BE2C (cell line): ENCODE measurements around the gene ZRANB3.
"Not testable (repeated sequence)": the region's sequence is repeated elsewhere in the genome, so short reads cannot be mapped to it uniquely, and the experiment has no call there.

ENCODE experiments used
- DNase-seq: peaks from one replicate; pipeline ENCODE4 v3.0.0-alpha.2; 2020
- H3K27me3 ChIP-seq: fragments of 250-450 bp; sonication (Bioruptor Pico); 2 replicates; pipeline ENCODE4 v1.5.1; 2020; ENCODE audit warnings: mild to moderate bottlenecking
- H3K36me3 ChIP-seq: fragments of 250-450 bp; sonication (Bioruptor Pico); 2 replicates; pipeline ENCODE4 v1.5.1; 2020; ENCODE audit warnings: mild to moderate bottlenecking
- H3K4me1 ChIP-seq: fragments of 250-450 bp; sonication (Bioruptor Pico); 2 replicates; pipeline ENCODE4 v1.5.1; 2020
- H3K4me3 ChIP-seq: 2 replicates; pipeline ENCODE4 v1.5.1; 2011; ENCODE audit warnings: low read depth, low read length
- H3K9me3 ChIP-seq: fragments of 250-450 bp; sonication (Bioruptor Pico); 2 replicates; pipeline ENCODE4 v1.5.1; 2020
- CTCF ChIP-seq: IDR thresholded peaks from 2 replicates; pipeline ENCODE4 v1.5.1; 2012; ENCODE audit warnings: mild to moderate bottlenecking, low read depth, low read length

ZRANB3 gene

GRCh38 chr2:135555311-135555710, 24.3 kb upstream of the ZRANB3 start:
- no peak overlapping the region for H3K4me3 ChIP-seq
- H3K4me1 ChIP-seq: no peaks in the 10 kb centered on the region
- no peaks in the 10 kb centered on the region for H3K36me3 ChIP-seq
- H3K9me3 ChIP-seq: no peaks in the 10 kb centered on the region
- no peak for TF ChIP-seq CTCF
- no peak for DNase-seq
- H3K27me3 ChIP-seq: no peaks in the 10 kb centered on the region

- Histone ChIP-seq H3K9me3 (no peaks in the 10 kb centered on the region), H3K36me3 (no peaks in the 10 kb centered on the region), H3K4me1 (no peaks in the 10 kb centered on the region), H3K27me3 (no peaks in the 10 kb centered on the region), H3K4me3 (no peak overlapping the region)
- TF ChIP-seq CTCF: no peak
- no peak for DNase-seq
Observed at GRCh38 chr2:135552887-135553286, 21.9 kb upstream of the ZRANB3 start.

GRCh38 chr2:135551356-135551755, 20.3 kb upstream of the ZRANB3 start:
- TF ChIP-seq CTCF: no peak
- Histone ChIP-seq H3K4me1 (no peaks in the 10 kb centered on the region), H3K36me3 (no peaks in the 10 kb centered on the region), H3K9me3 (no peaks in the 10 kb centered on the region), H3K4me3 (no peak overlapping the region), H3K27me3 (no peaks in the 10 kb centered on the region)
- no peak for DNase-seq

- no peaks in the 10 kb centered on the region for H3K9me3 ChIP-seq
- no peaks in the 10 kb centered on the region for H3K27me3 ChIP-seq
- no peaks in the 10 kb centered on the region for H3K36me3 ChIP-seq
- no peak overlapping the region for H3K4me3 ChIP-seq
- no peak for TF ChIP-seq CTCF
- DNase-seq: no peak
- no peaks in the 10 kb centered on the region for H3K4me1 ChIP-seq
Observed at GRCh38 chr2:135547311-135547710, 16.3 kb upstream of the ZRANB3 start.

- TF ChIP-seq CTCF: no peak
- no peaks in the 10 kb centered on the region for H3K36me3 ChIP-seq
- no peaks in the 10 kb centered on the region for H3K4me1 ChIP-seq
- no peak overlapping the region for H3K4me3 ChIP-seq
- no peak for DNase-seq
- H3K9me3 ChIP-seq: no peaks in the 10 kb centered on the region
- H3K27me3 ChIP-seq: no peaks in the 10 kb centered on the region
Observed at GRCh38 chr2:135546436-135546835, 15.4 kb upstream of the ZRANB3 start.

DNA sequence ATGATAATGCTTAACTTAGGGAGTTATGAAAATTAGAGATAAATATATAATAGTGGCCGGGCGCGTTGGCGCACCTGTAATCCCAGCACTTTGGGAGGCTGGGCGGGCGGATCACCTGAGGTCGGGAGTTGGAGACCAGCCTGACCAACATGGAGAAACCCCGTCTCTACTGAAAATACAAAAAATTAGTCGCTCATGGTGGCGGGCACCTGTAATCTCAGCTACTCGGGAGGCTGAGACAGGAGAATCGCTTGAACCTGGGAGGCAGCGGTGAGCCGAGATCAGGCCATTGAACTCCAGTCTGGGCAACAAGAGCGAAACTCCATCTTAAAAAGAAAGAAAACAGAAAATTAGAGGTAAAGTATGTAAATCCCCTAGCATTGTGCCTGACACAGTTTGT, 2.5 kb upstream of the ZRANB3 start:
- not testable (repeated sequence) for H3K9me3 ChIP-seq, H3K36me3 ChIP-seq, H3K4me1 ChIP-seq, DNase-seq, H3K4me3 ChIP-seq, H3K27me3 ChIP-seq

DNA sequence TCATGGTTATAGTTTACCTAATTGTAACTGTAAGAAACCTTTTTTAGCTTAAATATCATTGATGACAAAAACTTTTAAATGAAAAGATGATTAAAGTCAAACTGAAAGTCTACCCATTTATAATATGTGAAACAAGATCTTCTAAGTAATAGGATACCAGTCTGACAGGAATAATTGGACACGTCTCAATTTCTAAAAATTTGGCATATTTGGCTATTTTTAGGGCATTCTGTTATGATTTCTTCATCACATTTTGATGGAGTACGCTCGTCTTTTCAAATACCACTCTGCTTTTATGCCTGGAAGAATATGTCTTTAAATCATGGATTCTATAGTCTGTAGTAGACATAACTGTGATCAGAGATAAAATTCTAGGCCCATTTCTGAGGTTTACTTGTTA, 1.6 kb upstream of the ZRANB3 start:
- Histone ChIP-seq H3K9me3 (no peaks in the 10 kb centered on the region), H3K27me3 (no peaks in the 10 kb centered on the region), H3K36me3 (no peaks in the 10 kb centered on the region), H3K4me3 (peak overlapping the region; percentile 77), H3K4me1 (no peaks in the 10 kb centered on the region)
- TF ChIP-seq CTCF: no peak
- no peak for DNase-seq
